Choroid plexus epithelial cell (primary cell): ENCODE measurements around the gene ADK.

ENCODE experiments used
- DNase-seq: peaks from one replicate; pipeline ENCODE4 v3.0.0-alpha.2; 2010; ENCODE audit warnings: low read depth
- H3K4me3 ChIP-seq: 2 replicates; pipeline ENCODE4 v1.5.1; 2011; ENCODE audit warnings: low read depth, mild to moderate bottlenecking, control low read depth, low read length, moderate library complexity
- CTCF ChIP-seq: conservative IDR thresholded peaks from 2 replicates; pipeline ENCODE4 v1.5.1; 2011; ENCODE audit warnings: low read depth, mild to moderate bottlenecking, control low read depth, inconsistent platforms, low read length, moderate library complexity

ADK gene

GRCh38 chr10:74743401-74743800, 592.4 kb downstream of the ADK start:
- no peak for DNase-seq
- H3K4me3 ChIP-seq: no peak overlapping the region
- TF ChIP-seq CTCF: no peak

- H3K4me3 ChIP-seq: no peak overlapping the region
- no peak for TF ChIP-seq CTCF
- DNase-seq: no peak
These were observed 594.4 kb downstream of the ADK start for GRCh38 chr10:74745449-74745848.

GRCh38 chr10:74746813-74747212, 595.8 kb downstream of the ADK start:
- no peak overlapping the region for H3K4me3 ChIP-seq
- TF ChIP-seq CTCF: no peak
- DNase-seq: no peak

- H3K4me3 ChIP-seq: no peak overlapping the region
- TF ChIP-seq CTCF: no peak
- DNase-seq: no peak
These were observed 597.5 kb downstream of the ADK start for GRCh38 chr10:74748468-74749031.

GRCh38 chr10:74750848-74751274, 599.8 kb downstream of the ADK start:
- no peak overlapping the region for H3K4me3 ChIP-seq
- DNase-seq: no peak
- TF ChIP-seq CTCF: no peak

- no peak overlapping the region for H3K4me3 ChIP-seq
- DNase-seq: no peak
- no peak for TF ChIP-seq CTCF
These were observed 601.5 kb downstream of the ADK start for GRCh38 chr10:74752371-74753040.
